Ishikawa (cell line): ENCODE measurements around the gene YIF1A.

ENCODE experiments used
- CEBPB ChIP-seq: IDR thresholded peaks from 2 replicates; pipeline ENCODE4 v1.6.1; 2012
- CREB1 ChIP-seq: IDR thresholded peaks from 2 replicates; pipeline ENCODE4 v1.6.1; 2012; ENCODE audit warnings: low read depth
- EGR1 ChIP-seq: IDR thresholded peaks from 2 replicates; pipeline ENCODE4 v1.6.1; 2012
- EP300 ChIP-seq: IDR thresholded peaks from 2 replicates; pipeline ENCODE4 v1.6.1; 2012; ENCODE audit warnings: borderline replicate concordance
- FOXM1 ChIP-seq: IDR thresholded peaks from 2 replicates; pipeline ENCODE4 v1.6.1; 2012; ENCODE audit warnings: low read depth, borderline replicate concordance
- NFIC ChIP-seq: IDR thresholded peaks from 2 replicates; pipeline ENCODE4 v1.6.1; 2012
- RAD21 ChIP-seq: IDR thresholded peaks from 2 replicates; pipeline ENCODE4 v1.6.1; 2012; ENCODE audit warnings: low read depth
- TAF1 ChIP-seq: IDR thresholded peaks from 2 replicates; pipeline ENCODE4 v1.6.1; 2012; ENCODE audit warnings: low read depth, mild to moderate bottlenecking
- TCF12 ChIP-seq: IDR thresholded peaks from 2 replicates; pipeline ENCODE4 v1.6.1; 2012; ENCODE audit warnings: low read depth
- TEAD4 ChIP-seq: IDR thresholded peaks from 2 replicates; pipeline ENCODE4 v1.6.1; 2012
- YY1 ChIP-seq: IDR thresholded peaks from 2 replicates; pipeline ENCODE4 v1.6.1; 2012; ENCODE audit warnings: low read depth
- ZBTB7A ChIP-seq: IDR thresholded peaks from 2 replicates; pipeline ENCODE4 v1.6.1; 2012; ENCODE audit warnings: low read depth
- TF ChIP-seq, protein P1 (sequence below): IDR thresholded peaks from 2 replicates; pipeline ENCODE4 v1.6.1; 2012
- TF ChIP-seq, protein P2 (sequence below): IDR thresholded peaks from 2 replicates; pipeline ENCODE4 v1.6.1; 2012; ENCODE audit warnings: low read depth, mild to moderate bottlenecking
- TF ChIP-seq, protein P3 (sequence below): IDR thresholded peaks from 2 replicates; pipeline ENCODE4 v1.6.1; 2012

Gene YIF1A

DNA sequence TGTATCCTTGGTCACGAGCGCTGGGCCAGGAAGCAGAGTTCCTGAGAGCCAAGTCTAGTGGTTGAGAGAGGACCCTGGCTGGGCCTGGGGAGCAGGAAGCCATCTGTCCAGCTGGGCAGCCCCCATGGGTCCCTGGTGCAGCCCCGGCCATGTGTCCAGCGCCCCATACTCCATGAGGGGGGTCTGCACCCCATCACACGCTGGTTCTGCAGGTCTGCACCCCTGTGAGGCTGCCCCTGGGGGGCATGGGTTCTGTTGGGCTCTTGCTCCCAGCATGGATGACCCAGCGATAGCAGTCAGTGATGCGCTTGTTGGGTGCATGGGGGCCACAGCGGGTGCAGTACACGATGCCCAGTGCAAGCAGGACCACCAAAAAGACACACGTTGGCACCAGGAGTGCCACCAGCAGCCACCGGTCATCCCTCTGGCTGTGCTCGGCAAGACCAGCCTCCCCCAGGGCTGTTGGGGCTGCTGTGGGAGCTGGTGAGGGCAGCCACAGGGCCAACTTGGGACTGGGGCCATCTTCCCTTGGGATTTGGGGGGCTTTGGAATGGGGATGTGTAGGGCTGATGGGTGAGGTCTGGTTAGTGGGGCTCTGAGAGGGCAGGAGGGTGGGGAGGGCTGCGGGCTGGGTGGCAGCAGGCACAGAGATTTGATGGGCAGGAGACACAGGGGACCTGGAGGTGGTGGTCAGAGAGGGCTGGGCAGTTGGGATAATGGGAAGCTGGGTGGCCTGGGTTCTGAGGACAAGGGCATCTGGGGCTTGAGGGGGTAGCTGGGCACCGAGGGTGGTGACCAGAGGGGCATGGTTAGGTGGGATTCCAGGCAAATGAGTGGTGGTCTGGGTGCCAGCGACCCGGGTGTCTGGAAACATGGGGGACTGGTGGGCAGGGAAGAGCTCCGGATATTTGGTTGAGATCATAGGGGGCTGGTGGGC, 25.9 kb upstream of the YIF1A start:
- no peak for TF ChIP-seq NFIC
- no peak for TF ChIP-seq CREB1
- no peak for TF ChIP-seq ZBTB7A
- no peak for TF ChIP-seq RAD21
- TF ChIP-seq TEAD4 = no peak
- no peak for TF ChIP-seq YY1
- no peak for TF ChIP-seq EGR1
- TF ChIP-seq, protein P1, sequence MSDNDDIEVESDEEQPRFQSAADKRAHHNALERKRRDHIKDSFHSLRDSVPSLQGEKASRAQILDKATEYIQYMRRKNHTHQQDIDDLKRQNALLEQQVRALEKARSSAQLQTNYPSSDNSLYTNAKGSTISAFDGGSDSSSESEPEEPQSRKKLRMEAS = no peak
- TF ChIP-seq CEBPB = no peak
- TF ChIP-seq, protein P2, sequence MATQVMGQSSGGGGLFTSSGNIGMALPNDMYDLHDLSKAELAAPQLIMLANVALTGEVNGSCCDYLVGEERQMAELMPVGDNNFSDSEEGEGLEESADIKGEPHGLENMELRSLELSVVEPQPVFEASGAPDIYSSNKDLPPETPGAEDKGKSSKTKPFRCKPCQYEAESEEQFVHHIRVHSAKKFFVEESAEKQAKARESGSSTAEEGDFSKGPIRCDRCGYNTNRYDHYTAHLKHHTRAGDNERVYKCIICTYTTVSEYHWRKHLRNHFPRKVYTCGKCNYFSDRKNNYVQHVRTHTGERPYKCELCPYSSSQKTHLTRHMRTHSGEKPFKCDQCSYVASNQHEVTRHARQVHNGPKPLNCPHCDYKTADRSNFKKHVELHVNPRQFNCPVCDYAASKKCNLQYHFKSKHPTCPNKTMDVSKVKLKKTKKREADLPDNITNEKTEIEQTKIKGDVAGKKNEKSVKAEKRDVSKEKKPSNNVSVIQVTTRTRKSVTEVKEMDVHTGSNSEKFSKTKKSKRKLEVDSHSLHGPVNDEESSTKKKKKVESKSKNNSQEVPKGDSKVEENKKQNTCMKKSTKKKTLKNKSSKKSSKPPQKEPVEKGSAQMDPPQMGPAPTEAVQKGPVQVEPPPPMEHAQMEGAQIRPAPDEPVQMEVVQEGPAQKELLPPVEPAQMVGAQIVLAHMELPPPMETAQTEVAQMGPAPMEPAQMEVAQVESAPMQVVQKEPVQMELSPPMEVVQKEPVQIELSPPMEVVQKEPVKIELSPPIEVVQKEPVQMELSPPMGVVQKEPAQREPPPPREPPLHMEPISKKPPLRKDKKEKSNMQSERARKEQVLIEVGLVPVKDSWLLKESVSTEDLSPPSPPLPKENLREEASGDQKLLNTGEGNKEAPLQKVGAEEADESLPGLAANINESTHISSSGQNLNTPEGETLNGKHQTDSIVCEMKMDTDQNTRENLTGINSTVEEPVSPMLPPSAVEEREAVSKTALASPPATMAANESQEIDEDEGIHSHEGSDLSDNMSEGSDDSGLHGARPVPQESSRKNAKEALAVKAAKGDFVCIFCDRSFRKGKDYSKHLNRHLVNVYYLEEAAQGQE = no peak
- TF ChIP-seq TCF12 = no peak
- TF ChIP-seq FOXM1 = no peak
- TF ChIP-seq TAF1 = no peak
- TF ChIP-seq EP300 = no peak

DNA sequence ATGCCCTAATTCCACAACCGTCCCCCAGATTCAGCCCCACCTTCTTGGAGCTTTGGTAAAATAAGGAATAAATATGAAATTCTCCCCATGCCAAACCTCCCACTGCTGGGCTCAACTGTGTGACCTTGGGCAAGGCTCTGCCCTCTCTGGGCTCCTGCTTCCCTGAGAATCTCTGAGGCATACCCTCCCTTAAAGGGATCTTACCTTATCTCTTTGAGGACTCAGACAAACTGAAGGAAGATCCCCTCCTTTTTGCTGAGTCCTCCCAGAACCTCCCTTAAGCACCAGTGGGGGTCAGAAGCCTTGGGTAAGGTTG, 25.2 kb upstream of the YIF1A start:
- TF ChIP-seq, protein P1 = no peak
- TF ChIP-seq TEAD4 (no peak), EGR1 (no peak), EP300 (no peak), CREB1 (no peak), ZBTB7A (no peak), FOXM1 (no peak), TCF12 (no peak)
- TF ChIP-seq, protein P2 = no peak

DNA sequence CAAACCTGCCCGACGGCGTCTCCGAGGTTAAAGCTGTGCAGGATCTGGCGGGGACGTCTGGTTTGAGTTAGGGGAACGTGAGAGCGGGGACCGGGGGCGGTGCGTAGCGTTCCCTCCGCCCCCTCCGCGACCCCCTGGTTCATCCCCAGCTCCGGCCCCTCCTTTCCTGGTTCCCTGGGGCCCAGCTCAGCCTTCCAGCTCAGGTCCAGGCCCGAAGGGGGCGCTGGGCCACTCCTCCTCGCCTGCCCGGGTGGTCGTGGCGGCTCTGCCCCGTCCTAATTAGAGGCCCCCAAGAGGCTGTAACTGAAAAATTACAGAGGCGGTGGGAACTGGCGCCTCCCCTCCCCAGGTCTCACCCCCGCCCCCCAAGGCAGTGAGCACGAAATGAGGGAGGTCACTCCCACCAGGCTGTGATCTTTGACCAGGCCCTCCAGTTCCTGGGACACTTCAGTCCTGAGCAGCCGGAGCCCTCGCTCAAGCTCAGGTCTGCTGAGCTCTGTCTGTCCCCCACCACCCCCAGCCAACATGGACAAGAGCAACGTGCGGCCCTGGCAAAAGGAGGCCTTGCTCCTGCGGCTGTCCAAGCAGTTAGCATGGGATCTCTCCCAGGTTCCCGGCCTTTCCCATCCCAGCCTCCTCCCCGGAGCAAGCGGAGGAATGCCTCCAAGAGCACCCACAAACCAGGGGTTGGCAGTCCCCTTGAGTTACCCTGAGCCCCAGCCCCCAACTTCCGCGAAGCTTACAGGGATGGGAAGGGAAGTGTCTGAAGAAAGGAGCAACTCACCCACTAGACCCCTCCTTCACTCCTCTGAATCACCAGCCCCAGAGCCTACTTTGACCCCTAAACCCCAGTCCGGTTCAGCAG, 24.6 kb upstream of the YIF1A start:
- TF ChIP-seq EP300 (no peak), TAF1 (no peak), TEAD4 (no peak), EGR1 (no peak), FOXM1 (no peak), RAD21 (no peak), YY1 (no peak), CEBPB (no peak), CREB1 (no peak), ZBTB7A (no peak), NFIC (no peak), TCF12 (no peak)
- TF ChIP-seq, protein P3, sequence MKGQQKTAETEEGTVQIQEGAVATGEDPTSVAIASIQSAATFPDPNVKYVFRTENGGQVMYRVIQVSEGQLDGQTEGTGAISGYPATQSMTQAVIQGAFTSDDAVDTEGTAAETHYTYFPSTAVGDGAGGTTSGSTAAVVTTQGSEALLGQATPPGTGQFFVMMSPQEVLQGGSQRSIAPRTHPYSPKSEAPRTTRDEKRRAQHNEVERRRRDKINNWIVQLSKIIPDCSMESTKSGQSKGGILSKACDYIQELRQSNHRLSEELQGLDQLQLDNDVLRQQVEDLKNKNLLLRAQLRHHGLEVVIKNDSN = no peak
- TF ChIP-seq, protein P1 = no peak
- TF ChIP-seq, protein P2 = no peak
